Measurements from ENCODE around the gene TMEM184C.

TMEM184C gene

GRCh38 chr4:147674073-147674472 lies 56.9 kb downstream of the TMEM184C start:
- DNase-seq: no peak

DNA sequence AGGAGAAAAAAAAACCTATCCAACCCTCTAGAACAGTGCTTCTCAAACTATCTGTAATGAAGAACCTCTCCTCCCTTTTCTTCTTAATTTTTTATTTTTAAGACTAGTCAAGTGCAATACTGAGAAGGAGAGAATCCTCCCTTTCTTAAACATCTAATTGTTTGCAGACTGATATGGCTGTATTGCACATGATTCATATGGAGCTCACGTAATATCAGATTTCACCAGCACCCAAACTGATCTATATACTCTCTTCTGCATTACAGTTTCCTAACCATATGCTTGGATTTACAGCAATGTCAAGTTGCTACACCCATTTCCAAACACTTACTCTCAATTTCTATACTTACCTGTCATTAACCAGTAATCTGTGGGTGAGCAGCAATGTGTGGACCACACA lies 57.3 kb downstream of the TMEM184C start:
- DNase-seq: no peak

- no peak for DNase-seq
Measured at GRCh38 chr4:147678106-147678505, 60.9 kb downstream of the TMEM184C start.

- no peak for DNase-seq
Measured at GRCh38 chr4:147678796-147679549, 61.8 kb downstream of the TMEM184C start.

DNA sequence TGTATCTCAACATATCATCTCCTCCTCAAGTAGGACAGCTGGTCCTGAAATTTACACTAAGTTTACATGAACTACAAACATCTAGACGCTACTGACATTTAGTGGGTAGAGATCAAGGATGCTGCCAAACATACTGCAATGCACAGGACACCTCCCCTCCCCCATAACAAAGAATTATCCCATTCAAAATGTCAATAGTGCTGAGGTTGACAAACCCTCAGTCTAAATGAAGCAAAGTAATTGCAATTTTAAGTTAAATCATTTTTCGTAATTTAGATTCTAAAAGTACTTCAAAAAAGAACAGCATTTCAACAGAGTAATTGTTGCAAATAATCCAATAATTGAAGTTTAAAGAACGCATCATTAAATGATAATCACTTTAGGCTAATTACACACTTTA lies 65.6 kb downstream of the TMEM184C start:
- no peak for DNase-seq

GRCh38 chr4:147683188-147683591 lies 66.0 kb downstream of the TMEM184C start:
- peak; percentile 52 for DNase-seq

- DNase-seq: peak; percentile 96
Measured at GRCh38 chr4:147683717-147684700, 66.8 kb downstream of the TMEM184C start, which contains the start of gene PRMT9. TSS of gene PRMT9 (minus strand) at chr4:147684163. CDS start at chr4:147683987, 176 bp downstream.

DNA sequence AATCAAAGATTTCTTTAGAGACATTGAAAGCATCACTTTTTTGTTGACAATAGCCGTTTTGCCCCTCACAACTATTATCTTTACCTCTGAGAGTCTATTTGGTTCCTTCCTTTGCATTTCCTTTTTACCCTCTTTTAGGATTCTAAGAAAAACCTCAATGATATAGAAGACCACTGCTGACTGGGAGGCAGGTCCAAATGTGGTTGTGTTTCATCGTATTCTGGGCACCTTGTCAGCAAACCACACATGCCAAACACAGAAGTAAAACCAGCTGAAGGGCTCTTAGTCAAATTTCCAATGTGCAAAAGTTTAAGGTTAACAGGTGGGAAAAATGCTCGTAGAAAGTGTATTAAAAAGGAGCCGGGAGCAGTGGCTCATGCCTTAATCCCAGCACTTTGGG lies 71.9 kb downstream of the TMEM184C start:
- DNase-seq: peak; percentile 85

DNA sequence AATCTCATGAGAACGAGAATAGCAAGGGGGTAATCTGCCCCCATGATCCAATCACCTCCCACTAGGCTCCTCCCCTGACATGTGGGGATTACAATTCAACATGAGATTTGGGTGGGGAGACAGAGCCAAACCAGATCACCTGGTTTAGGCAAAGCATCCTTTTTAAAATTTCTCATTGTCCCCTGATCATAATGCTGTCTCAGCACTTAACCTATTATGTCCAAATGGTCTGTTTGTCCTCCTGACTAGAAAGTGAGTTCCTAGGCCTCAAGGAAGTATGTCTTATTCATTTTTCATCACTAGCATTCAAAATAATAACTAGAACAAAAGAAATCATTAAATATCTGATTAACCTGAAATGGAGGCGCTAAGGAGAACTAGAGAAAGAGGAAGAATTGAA lies 74.6 kb downstream of the TMEM184C start:
- no peak for DNase-seq

DNA sequence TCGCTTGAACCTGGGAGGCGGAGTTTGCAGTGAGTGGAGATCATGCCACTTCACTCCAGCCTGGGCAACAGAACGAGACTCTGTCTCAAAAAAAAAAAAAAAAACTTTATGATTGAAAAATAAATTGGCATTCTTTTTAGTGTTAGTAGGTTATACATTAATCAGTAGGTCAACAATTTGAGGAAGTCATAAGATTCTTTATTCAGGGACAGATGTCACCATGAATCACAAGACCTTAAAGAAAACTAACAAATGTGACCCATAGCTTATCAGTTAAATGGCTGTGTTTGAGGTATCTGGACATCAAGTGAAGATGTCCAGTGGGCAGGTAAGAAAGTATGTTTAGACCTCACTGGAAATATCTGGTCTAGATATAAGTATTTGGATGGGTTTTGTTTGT lies 76.0 kb downstream of the TMEM184C start:
- DNase-seq: no peak

DNA sequence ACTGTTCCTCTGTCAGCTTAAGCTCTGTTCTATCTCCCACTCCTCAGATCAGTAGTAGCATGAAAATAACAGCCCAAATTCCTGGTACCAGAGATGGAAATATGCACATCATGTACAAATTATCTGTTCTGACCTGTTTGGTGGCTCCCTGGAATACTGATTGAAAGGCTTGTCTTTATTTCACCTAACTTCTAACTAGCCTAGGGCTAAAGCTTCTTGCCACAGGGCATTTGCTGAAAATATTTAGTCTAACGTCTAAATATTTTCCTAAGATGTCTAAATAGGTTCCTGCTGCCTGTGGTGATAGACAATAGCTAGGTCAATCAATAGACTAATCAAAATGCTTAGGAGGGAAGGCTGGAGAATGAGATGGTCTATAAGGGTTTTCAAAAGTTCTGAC lies 79.7 kb downstream of the TMEM184C start:
- no peak for DNase-seq

DNA sequence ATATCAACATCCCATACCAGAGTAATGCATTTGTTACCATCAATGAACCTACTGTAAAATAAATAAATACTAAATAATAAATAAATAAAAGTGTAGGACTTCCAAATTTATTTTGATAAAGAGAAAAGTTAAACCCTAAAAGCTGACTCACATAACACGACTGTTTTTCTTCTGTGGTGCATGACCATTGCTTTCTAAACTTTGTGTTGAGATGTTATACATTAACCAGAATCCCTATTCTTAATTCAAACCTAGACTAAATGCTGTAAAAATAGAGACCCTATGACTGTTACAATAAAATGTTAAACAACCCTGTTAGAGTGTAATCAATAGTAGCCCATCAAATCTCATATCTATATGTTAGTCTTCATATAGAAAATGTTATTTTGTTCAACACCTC lies 87.6 kb downstream of the TMEM184C start:
- no peak for DNase-seq

DNA sequence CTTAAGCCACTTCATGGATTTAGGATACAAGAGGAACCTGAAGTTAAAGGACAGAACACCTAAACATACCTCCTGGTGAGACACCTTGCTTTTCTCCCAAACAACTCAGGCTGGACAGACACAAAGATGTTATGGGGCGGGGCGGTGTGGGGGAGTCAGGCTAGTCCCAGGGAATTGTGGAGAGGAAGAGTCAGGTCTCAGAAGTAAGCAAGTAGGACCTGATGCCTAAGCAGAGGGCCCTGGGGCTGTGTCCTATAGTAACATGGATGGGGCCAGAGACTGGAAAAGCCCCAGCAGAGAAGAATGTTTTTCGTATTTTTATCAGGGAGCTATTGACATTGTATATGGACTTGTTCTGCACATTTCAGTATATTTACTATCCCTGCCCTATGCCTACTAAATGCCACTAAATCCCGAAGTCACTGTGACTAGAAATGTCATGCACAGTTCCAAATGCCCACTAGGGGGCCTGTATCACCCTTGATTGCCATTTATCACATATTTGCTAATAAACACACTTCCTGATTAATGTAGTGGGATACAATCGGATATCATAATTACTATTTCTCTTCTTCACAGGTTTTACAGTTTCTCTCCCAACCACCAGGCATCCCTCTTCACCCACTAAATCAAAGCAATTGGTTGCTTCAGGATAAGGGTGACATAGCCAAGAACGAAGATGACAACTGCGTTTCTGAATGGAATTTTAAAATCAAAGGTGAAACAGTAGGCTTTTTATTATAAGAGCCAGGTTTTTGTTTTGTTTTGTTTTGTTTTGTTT lies 90.9 kb downstream of the TMEM184C start:
- DNase-seq: peak; percentile 78

- no peak for DNase-seq
Measured at GRCh38 chr4:147709999-147710398, 92.8 kb downstream of the TMEM184C start.

DNA sequence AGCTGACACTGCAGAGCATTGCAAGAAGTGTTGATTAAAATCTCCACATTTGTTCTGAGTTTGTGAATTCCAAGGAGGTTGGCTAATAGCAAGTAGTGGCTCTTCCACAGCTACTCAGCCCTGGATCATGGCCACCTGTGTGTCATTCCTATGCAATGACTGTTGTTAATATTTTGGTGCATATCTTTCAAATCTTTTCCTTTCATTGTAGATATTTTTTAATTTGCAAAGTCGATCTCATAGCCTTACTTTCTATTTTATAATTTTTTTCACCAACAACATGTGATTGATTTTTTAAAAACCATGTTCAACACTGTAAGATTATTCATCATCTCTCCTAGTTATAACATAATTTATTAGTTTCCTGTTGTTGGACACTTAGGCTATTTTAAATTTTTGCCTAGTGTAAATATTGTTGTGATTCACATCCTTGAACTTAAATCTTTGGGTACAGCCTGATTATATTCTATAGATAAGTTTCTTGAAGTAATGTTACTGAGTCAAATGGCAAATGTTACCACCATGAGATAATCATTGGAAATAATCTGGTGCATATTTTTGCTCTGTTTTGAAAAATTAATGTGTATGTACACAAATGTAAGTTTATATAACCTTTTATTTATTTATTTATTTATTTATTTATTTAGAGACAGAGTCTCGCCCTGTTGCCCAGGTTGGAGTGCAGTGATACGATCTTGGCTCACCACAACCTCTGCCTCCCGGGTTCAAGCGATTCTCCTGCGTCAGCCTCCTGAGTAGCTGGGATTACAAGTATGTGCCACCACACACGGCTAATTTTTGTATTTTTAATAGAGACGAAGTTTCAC lies 97.6 kb downstream of the TMEM184C start:
- DNase-seq: no peak

DNA sequence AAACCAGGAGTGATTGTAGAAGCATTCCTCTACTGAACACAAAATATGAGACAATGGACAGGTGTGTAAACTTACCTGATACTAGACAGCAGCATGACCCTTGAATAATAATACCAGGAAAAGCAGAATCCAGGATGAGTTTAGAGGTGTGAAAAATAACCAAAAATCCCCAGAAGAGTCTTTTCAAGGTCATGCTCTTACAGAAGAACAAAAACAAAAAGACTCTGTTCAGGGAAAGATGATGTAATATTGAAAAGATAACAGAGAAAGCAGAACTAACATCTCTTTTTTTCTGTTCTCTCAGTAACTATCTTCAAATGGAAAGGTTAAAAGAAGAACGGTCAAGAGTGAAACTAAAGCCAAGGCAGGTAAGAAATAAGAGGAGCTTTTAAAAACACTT lies 100.7 kb downstream of the TMEM184C start:
- DNase-seq: peak; percentile 91

Measured in OCI-M1 (cell line).